Activated CD8-positive, alpha-beta T cell treated with anti-CD3 and anti-CD28 coated beads for 36 hours (primary cell): ENCODE data around the gene LGI4. TPM values are rescaled to one million over a fixed set of nuclear protein-coding genes. Genes with fewer than 3 reads are reported as not detected.

Experiments
- ATAC-seq: fragments of 200-7000 bp; cut with Tn5 transposase; one replicate; pipeline ENCODE4 v1.10.0; 2021; ENCODE audit warnings: mild to moderate bottlenecking, moderate library complexity
- CTCF ChIA-PET: fragments of 350-600 bp; sonication (Branson Sonifier 250); formaldehyde crosslinking; loops from one replicate; lab custom pipeline; 2021; ENCODE audit warnings: antibody characterized with exemption; lab: Charles Lee
- POLR2A ChIA-PET: fragments of 350-600 bp; sonication (Branson Sonifier 250); formaldehyde crosslinking; loops from one replicate; lab custom pipeline; 2021; ENCODE audit warnings: antibody characterized with exemption; lab: Charles Lee
- DNase-seq: peaks from one replicate; pipeline ENCODE4 v3.0.0-alpha.2; 2020
- H3K27ac Mint-ChIP-seq: one replicate; pipeline ENCODE4 v1.8.0; 2021; ENCODE audit warnings: mild to moderate bottlenecking, mixed read lengths
- H3K27me3 Mint-ChIP-seq: one replicate; pipeline ENCODE4 v1.8.0; 2021; ENCODE audit warnings: mixed read lengths
- H3K36me3 Mint-ChIP-seq: one replicate; pipeline ENCODE4 v1.8.0; 2021; ENCODE audit warnings: low read depth, mixed read lengths
- H3K4me1 Mint-ChIP-seq: one replicate; pipeline ENCODE4 v1.8.0; 2021; ENCODE audit warnings: low read depth, mixed read lengths
- H3K4me3 Mint-ChIP-seq: one replicate; pipeline ENCODE4 v1.8.0; 2021; ENCODE audit warnings: mild to moderate bottlenecking, moderate library complexity, mixed read lengths
- H3K9me3 Mint-ChIP-seq: one replicate; pipeline ENCODE4 v1.8.0; 2021; ENCODE audit warnings: mixed read lengths
- intact Hi-C: fragments of 100-400 bp; cut with micrococcal nuclease; formaldehyde crosslinking; loops from one replicate; pipeline ENCODE4 v1.10.0; 2022
- total RNA-seq, 2 experiments: library from RNA; stranded (reverse); gene quantifications; one replicate each; pipeline ENCODE4 v1.2.3, GENCODE V29; 2021
- TF ChIP-seq, protein P1 (sequence below): fragments of 200-600 bp; IDR thresholded peaks from one replicate; pipeline ENCODE4 v1.8.0; 2022; ENCODE audit warnings: antibody characterized with exemption, mild to moderate bottlenecking

Gene LGI4
- total RNA-seq, 2 experiments from 2014 or later, result 0.25 to 0.27 TPM

- no peaks in the 10 kb centered on the region for H3K27me3 Mint-ChIP-seq
- DNase-seq (no peak), ATAC-seq (no peak)
- peaks cover 10% of the 10 kb centered on the region for H3K4me1 Mint-ChIP-seq
- no peaks in the 10 kb centered on the region for H3K9me3 Mint-ChIP-seq
- H3K36me3 Mint-ChIP-seq, result no peaks in the 10 kb centered on the region
- TF ChIP-seq, protein P1, sequence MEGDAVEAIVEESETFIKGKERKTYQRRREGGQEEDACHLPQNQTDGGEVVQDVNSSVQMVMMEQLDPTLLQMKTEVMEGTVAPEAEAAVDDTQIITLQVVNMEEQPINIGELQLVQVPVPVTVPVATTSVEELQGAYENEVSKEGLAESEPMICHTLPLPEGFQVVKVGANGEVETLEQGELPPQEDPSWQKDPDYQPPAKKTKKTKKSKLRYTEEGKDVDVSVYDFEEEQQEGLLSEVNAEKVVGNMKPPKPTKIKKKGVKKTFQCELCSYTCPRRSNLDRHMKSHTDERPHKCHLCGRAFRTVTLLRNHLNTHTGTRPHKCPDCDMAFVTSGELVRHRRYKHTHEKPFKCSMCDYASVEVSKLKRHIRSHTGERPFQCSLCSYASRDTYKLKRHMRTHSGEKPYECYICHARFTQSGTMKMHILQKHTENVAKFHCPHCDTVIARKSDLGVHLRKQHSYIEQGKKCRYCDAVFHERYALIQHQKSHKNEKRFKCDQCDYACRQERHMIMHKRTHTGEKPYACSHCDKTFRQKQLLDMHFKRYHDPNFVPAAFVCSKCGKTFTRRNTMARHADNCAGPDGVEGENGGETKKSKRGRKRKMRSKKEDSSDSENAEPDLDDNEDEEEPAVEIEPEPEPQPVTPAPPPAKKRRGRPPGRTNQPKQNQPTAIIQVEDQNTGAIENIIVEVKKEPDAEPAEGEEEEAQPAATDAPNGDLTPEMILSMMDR, result no peak
- no peak overlapping the region for H3K27ac Mint-ChIP-seq
- POLR2A ChIA-PET, result interaction anchor here (0.5 to 1.1 kb wide), 3 partner anchors 29 to 228 kb away, joined by 3 read pairs; partner anchors contain the start of gene FXYD5
- CTCF ChIA-PET, result interaction anchor here (1.2 to 2.3 kb wide), 6 partner anchors 9 to 61 kb away, joined by 3 to 12 read pairs (median 6); partner anchors contain the start of gene LGI4
- intact Hi-C loops, result no loop called here
- H3K4me3 Mint-ChIP-seq, result no peak overlapping the region
Observed at GRCh38 chr19:35125270-35125717, 9.6 kb downstream of the LGI4 start.

DNA sequence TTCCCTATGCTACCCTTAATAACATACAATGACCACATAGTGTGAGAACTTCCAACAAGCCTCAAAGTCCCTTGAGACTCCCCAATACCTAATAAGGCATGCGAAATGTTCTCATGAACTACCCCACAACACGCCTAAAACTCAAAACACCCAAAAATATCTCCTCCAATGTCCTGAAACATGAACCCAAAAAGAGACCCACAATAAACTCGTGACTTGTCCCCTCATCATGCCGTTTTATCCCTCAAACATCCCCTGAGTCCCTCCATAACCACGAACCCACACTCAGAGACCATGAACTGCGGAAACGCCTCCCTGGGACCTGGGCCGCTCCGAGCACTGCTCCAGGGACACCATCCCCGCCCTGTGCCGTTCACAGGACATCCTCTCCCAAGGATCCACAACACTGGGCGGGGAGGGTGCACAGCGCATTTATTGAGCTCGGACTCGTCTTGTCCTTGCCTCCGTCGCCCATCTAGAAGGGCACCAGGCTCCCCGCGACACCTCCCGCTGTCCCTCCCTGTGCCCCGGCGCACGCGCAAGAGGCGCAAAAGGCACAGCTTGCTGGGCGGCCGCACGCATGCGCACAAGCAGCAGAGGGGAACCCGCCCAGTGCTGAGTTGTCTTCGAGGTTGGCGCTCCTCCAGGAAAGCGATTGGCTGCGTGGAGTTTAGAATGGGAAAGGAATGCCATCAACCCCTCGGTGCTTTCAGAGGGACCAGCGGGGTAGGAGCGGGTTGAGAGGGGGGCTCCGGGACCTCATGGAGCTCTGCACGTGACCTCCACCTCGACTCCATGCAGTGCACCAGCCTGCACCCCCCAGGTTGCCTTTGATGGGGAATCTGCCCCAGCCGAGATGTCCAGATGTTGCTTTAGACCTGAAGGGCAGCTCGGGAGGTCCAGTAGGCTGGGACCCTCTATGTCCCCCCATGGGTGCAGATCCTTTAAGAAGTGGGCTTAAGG is 10.5 kb downstream of the LGI4 start:
- CTCF ChIA-PET, result interaction anchor here (0.6 to 2.3 kb wide), 10 partner anchors 8 to 60 kb away, joined by 3 to 12 read pairs (median 5); partner anchors contain the start of genes FXYD5 and LGI4
- POLR2A ChIA-PET, result interaction anchor here (0.5 to 1.1 kb wide), 2 partner anchors 30 to 229 kb away, joined by 3 read pairs; partner anchors contain the start of gene FXYD5
- ATAC-seq, result peak; percentile 99
- TF ChIP-seq, protein P1, result no peak
- no peaks in the 10 kb centered on the region for H3K36me3 Mint-ChIP-seq
- no peaks in the 10 kb centered on the region for H3K9me3 Mint-ChIP-seq
- peak; percentile 85 for DNase-seq
- peak overlapping the region; percentile 73 for H3K4me3 Mint-ChIP-seq
- intact Hi-C loops, result no loop called here
- H3K27me3 Mint-ChIP-seq, result no peaks in the 10 kb centered on the region
- peaks cover 10% of the 10 kb centered on the region for H3K4me1 Mint-ChIP-seq
- peak overlapping the region; percentile 43 for H3K27ac Mint-ChIP-seq

GRCh38 chr19:35123573-35123972 is 11.3 kb downstream of the LGI4 start:
- H3K4me1 Mint-ChIP-seq, result peaks cover 10% of the 10 kb centered on the region
- ChIA-PET CTCF (interaction anchor here (0.6 to 2.3 kb wide), 4 partner anchors 9 to 57 kb away, joined by 3 to 12 read pairs (median 8); no protein-coding TSS in a partner anchor), POLR2A (no interaction called here)
- H3K9me3 Mint-ChIP-seq, result no peaks in the 10 kb centered on the region
- no peak for ATAC-seq
- H3K36me3 Mint-ChIP-seq, result no peaks in the 10 kb centered on the region
- intact Hi-C loops, result no loop called here
- TF ChIP-seq, protein P1, result no peak
- H3K27ac Mint-ChIP-seq, result no peak overlapping the region
- H3K4me3 Mint-ChIP-seq, result peak overlapping the region; percentile 73
- DNase-seq, result no peak
- H3K27me3 Mint-ChIP-seq, result no peaks in the 10 kb centered on the region

DNA sequence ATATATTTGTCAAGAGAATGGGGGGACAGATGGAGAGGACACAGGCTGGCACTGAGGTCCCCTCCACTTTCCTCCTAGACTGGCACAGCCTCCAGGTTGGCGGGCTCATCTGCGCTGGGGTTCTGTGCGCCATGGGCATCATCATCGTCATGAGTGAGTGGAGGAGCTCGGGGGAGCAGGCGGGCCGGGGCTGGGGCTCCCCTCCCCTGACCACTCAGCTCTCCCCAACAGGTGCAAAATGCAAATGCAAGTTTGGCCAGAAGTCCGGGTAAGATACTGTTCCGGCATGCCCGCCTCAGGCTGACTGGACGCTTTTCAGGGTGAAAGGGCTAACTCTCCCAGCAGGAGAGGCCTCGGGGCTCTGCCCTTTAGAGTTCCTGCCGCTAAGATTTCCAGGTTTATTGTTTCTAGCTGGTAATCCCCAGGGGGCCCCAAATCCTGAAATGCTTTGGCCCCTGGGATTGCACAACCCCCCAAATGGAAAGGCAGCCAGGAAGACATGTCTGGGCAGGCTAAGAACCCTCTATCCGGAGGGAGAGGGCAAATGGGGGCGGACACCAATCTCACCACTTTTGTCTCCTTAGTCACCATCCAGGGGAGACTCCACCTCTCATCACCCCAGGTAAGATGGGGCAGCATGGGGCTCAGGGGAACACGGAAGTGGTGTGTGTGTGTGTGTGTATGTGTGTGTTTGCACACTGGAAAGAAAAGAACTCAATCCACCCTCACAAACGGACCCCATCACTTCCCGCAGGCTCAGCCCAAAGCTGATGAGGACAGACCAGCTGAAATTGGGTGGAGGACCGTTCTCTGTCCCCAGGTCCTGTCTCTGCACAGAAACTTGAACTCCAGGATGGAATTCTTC is 11.9 kb downstream of the LGI4 start:
- intact Hi-C loops, result no loop called here
- DNase-seq (no peak), ATAC-seq (no peak)
- Mint-ChIP-seq H3K4me3 (no peak overlapping the region), H3K9me3 (no peaks in the 10 kb centered on the region), H3K27ac (no peak overlapping the region), H3K27me3 (no peaks in the 10 kb centered on the region), H3K4me1 (peaks cover 10% of the 10 kb centered on the region), H3K36me3 (no peaks in the 10 kb centered on the region)
- CTCF ChIA-PET, result interaction anchor here (2.3 kb wide), 1 partner anchor 56 kb away, joined by 12 read pairs; no protein-coding TSS in a partner anchor
- TF ChIP-seq, protein P1, result no peak
- POLR2A ChIA-PET, result no interaction called here
